GM20000 (cell line): ENCODE results near the gene TOPBP1.

Source experiments
- DNase-seq: peaks from one replicate; pipeline ENCODE4 v3.0.0; 2012; ENCODE audit warnings: low spot score
- CTCF ChIP-seq: IDR thresholded peaks from 2 replicates; pipeline ENCODE4 v1.5.1; 2012; ENCODE audit warnings: mild to moderate bottlenecking, control low read depth; ENCODE audit errors: extremely low read depth, missing control alignments

The TOPBP1 gene

GRCh38 chr3:133659806-133660205, 1.9 kb downstream of the TOPBP1 start:
- TF ChIP-seq CTCF: no peak
- DNase-seq: no peak

- DNase-seq: no peak
- TF ChIP-seq CTCF: no peak
These were observed 5.8 kb downstream of the TOPBP1 start for GRCh38 chr3:133655731-133656515.

- no peak for DNase-seq
These were observed 12.2 kb downstream of the TOPBP1 start for GRCh38 chr3:133649486-133650068.

GRCh38 chr3:133644768-133645167, 17.0 kb downstream of the TOPBP1 start:
- no peak for TF ChIP-seq CTCF
- DNase-seq: no peak

More at GRCh38 chr3:133649486-133650068, 12.2 kb downstream of the TOPBP1 start:
- no peak for TF ChIP-seq CTCF

- TF ChIP-seq CTCF: no peak
- DNase-seq: no peak
These were observed 18.1 kb downstream of the TOPBP1 start for GRCh38 chr3:133643611-133644010.

GRCh38 chr3:133641254-133641653, 20.5 kb downstream of the TOPBP1 start:
- TF ChIP-seq CTCF: no peak
- no peak for DNase-seq

GRCh38 chr3:133633439-133633838, 28.3 kb downstream of the TOPBP1 start:
- no peak for DNase-seq
- no peak for TF ChIP-seq CTCF
